BJ (cell line): ENCODE results near the gene CRYAA. TPM values are rescaled to one million over a fixed set of nuclear protein-coding genes. Genes with fewer than 3 reads are reported as not detected.

Experiments
- CTCF ChIA-PET: fragments of 350-600 bp; formaldehyde crosslinking; extraction: SDS; loops from one replicate; lab custom pipeline; 2021; ENCODE audit warnings: antibody characterized with exemption, inconsistent platforms; lab: Yijun Ruan, JAX
- POLR2A ChIA-PET: fragments of 300-600 bp; sonication (Branson Sonifier 250); formaldehyde crosslinking; extraction: SDS; loops from one replicate; lab custom pipeline; 2021; ENCODE audit warnings: antibody characterized with exemption; lab: Charles Lee
- DNase-seq: peaks from one replicate; pipeline ENCODE4 v3.0.0-alpha.2; 2011; ENCODE audit warnings: low read depth
- H3K27me3 ChIP-seq: 2 replicates; pipeline ENCODE4 v1.6.0; 2011; ENCODE audit warnings: low read length; ENCODE audit not compliant: control insufficient read depth, insufficient read depth
- H3K36me3 ChIP-seq: 2 replicates; pipeline ENCODE4 v1.5.1; 2011; ENCODE audit warnings: low read length; ENCODE audit not compliant: control insufficient read depth, insufficient read depth
- H3K4me3 ChIP-seq: 2 replicates; pipeline ENCODE4 v1.5.1; 2011; ENCODE audit warnings: low read depth, mild to moderate bottlenecking, control low read depth, low read length
- CTCF ChIP-seq: IDR thresholded peaks from 2 replicates; pipeline ENCODE4 v1.5.1; 2011; ENCODE audit warnings: low read depth, mild to moderate bottlenecking, control low read depth, inconsistent platforms, low read length, moderate library complexity; ENCODE audit not compliant: insufficient read depth
- polyA plus RNA-seq: library from polyadenylated mRNA; depleted of rRNA; stranded (reverse); fragments of >200 nt; gene quantifications from 2 replicates; pipeline ENCODE4 v1.2.3, GENCODE V29; 2011

Gene CRYAA
- polyA plus RNA-seq, 1 experiment: not detected

- CTCF ChIA-PET: no interaction called here
- POLR2A ChIA-PET: no interaction called here
- Histone ChIP-seq H3K4me3 (no peak overlapping the region), H3K27me3 (peaks cover 9% of the 10 kb centered on the region), H3K36me3 (no peaks in the 10 kb centered on the region)
- DNase-seq: peak; percentile 12
- TF ChIP-seq CTCF: no peak
Observed at GRCh38 chr21:43193651-43194302, 25.0 kb downstream of the CRYAA start.

- CTCF ChIA-PET: no interaction called here
- POLR2A ChIA-PET: no interaction called here
- Histone ChIP-seq H3K4me3 (no peak overlapping the region), H3K36me3 (no peaks in the 10 kb centered on the region), H3K27me3 (peaks cover 9% of the 10 kb centered on the region)
- DNase-seq: no peak
- TF ChIP-seq CTCF: no peak
Observed at GRCh38 chr21:43194303-43195120, 25.7 kb downstream of the CRYAA start.

- ChIA-PET POLR2A (no interaction called here), CTCF (no interaction called here)
- no peak for DNase-seq
- TF ChIP-seq CTCF: no peak
- H3K36me3 ChIP-seq: no peaks in the 10 kb centered on the region
- no peak overlapping the region for H3K4me3 ChIP-seq
- H3K27me3 ChIP-seq: peaks cover 9% of the 10 kb centered on the region
Observed at GRCh38 chr21:43195121-43196021, 26.6 kb downstream of the CRYAA start.

- H3K36me3 ChIP-seq: no peaks in the 10 kb centered on the region
- POLR2A ChIA-PET: no interaction called here
- DNase-seq: no peak
- H3K4me3 ChIP-seq: no peak overlapping the region
- no peak for TF ChIP-seq CTCF
- CTCF ChIA-PET: interaction anchor here (1.3 kb wide), 1 partner anchor 9 kb away, joined by 4 read pairs; no protein-coding TSS in a partner anchor
- H3K27me3 ChIP-seq: peaks cover 5% of the 10 kb centered on the region
Observed at GRCh38 chr21:43196826-43197225, 28.0 kb downstream of the CRYAA start.
